IPS-18a (cell line): Measurements from ENCODE around the gene RFK.

Experiments
- H3K27ac ChIP-seq: one replicate; pipeline ENCODE4 v1.5.1; 2013; ENCODE audit warnings: low read length
- H3K27me3 ChIP-seq: one replicate; pipeline ENCODE4 v1.6.1; 2013; ENCODE audit warnings: mild to moderate bottlenecking, low read length; ENCODE audit not compliant: control insufficient read depth, insufficient read depth
- H3K36me3 ChIP-seq: one replicate; pipeline ENCODE4 v1.6.1; 2013; ENCODE audit warnings: low read depth, low read length; ENCODE audit not compliant: control insufficient read depth
- H3K4me1 ChIP-seq: one replicate; pipeline ENCODE4 v1.6.1; 2013; ENCODE audit warnings: low read depth, low read length; ENCODE audit not compliant: control insufficient read depth
- H3K4me3 ChIP-seq: one replicate; pipeline ENCODE4 v1.5.1; 2013; ENCODE audit warnings: low read length
- H3K9ac ChIP-seq: one replicate; pipeline ENCODE4 v1.6.1; 2013; ENCODE audit warnings: mild to moderate bottlenecking, low read length, moderate library complexity
- H3K9me3 ChIP-seq: one replicate; pipeline ENCODE4 v1.6.1; 2013; ENCODE audit warnings: low read depth, low read length; ENCODE audit not compliant: control insufficient read depth

The RFK gene

GRCh38 chr9:76405340-76405739, 11.1 kb upstream of the RFK start:
- H3K4me3 ChIP-seq = no peak overlapping the region

GRCh38 chr9:76404401-76404800, 10.2 kb upstream of the RFK start:
- H3K4me3 ChIP-seq = no peak overlapping the region
- H3K4me1 ChIP-seq = peaks cover 4% of the 10 kb centered on the region
- H3K27ac ChIP-seq = no peak overlapping the region
- H3K36me3 ChIP-seq = no peaks in the 10 kb centered on the region
- no peaks in the 10 kb centered on the region for H3K9me3 ChIP-seq
- H3K9ac ChIP-seq = no peak overlapping the region
- H3K27me3 ChIP-seq = no peaks in the 10 kb centered on the region

More at GRCh38 chr9:76405340-76405739, 11.1 kb upstream of the RFK start:
- H3K27me3 ChIP-seq = no peaks in the 10 kb centered on the region
- no peak overlapping the region for H3K27ac ChIP-seq
- H3K4me1 ChIP-seq = peaks cover 4% of the 10 kb centered on the region
- no peak overlapping the region for H3K9ac ChIP-seq
- H3K36me3 ChIP-seq = no peaks in the 10 kb centered on the region
- H3K9me3 ChIP-seq = no peaks in the 10 kb centered on the region

- H3K36me3 ChIP-seq = no peaks in the 10 kb centered on the region
- H3K27me3 ChIP-seq = no peaks in the 10 kb centered on the region
- H3K4me3 ChIP-seq = no peak overlapping the region
- no peak overlapping the region for H3K27ac ChIP-seq
- no peaks in the 10 kb centered on the region for H3K9me3 ChIP-seq
- H3K4me1 ChIP-seq = peaks cover 4% of the 10 kb centered on the region
- H3K9ac ChIP-seq = no peak overlapping the region
These were observed 9.1 kb upstream of the RFK start for GRCh38 chr9:76403352-76403751.

GRCh38 chr9:76401580-76402354, 7.5 kb upstream of the RFK start:
- Histone ChIP-seq H3K4me3 (no peak overlapping the region), H3K9me3 (no peaks in the 10 kb centered on the region), H3K27ac (no peak overlapping the region), H3K9ac (no peak overlapping the region), H3K27me3 (no peaks in the 10 kb centered on the region), H3K4me1 (peaks cover 4% of the 10 kb centered on the region), H3K36me3 (no peaks in the 10 kb centered on the region)

- Histone ChIP-seq H3K4me3 (no peak overlapping the region), H3K27me3 (no peaks in the 10 kb centered on the region), H3K27ac (no peak overlapping the region), H3K4me1 (peaks cover 4% of the 10 kb centered on the region), H3K9me3 (no peaks in the 10 kb centered on the region), H3K9ac (no peak overlapping the region), H3K36me3 (no peaks in the 10 kb centered on the region)
These were observed 7.0 kb upstream of the RFK start for GRCh38 chr9:76401176-76401575.

- peaks cover 4% of the 10 kb centered on the region for H3K4me1 ChIP-seq
- no peak overlapping the region for H3K4me3 ChIP-seq
- H3K36me3 ChIP-seq = no peaks in the 10 kb centered on the region
- no peak overlapping the region for H3K9ac ChIP-seq
- H3K27me3 ChIP-seq = no peaks in the 10 kb centered on the region
- H3K27ac ChIP-seq = no peak overlapping the region
- no peaks in the 10 kb centered on the region for H3K9me3 ChIP-seq
These were observed 6.4 kb upstream of the RFK start for GRCh38 chr9:76400534-76401096.

- peaks cover 4% of the 10 kb centered on the region for H3K4me1 ChIP-seq
- H3K9ac ChIP-seq = no peak overlapping the region
- H3K27ac ChIP-seq = no peak overlapping the region
- H3K36me3 ChIP-seq = no peaks in the 10 kb centered on the region
- no peak overlapping the region for H3K4me3 ChIP-seq
- H3K9me3 ChIP-seq = no peaks in the 10 kb centered on the region
- no peaks in the 10 kb centered on the region for H3K27me3 ChIP-seq
These were observed 5.6 kb upstream of the RFK start for GRCh38 chr9:76399856-76400255.

- H3K9me3 ChIP-seq = no peaks in the 10 kb centered on the region
- H3K36me3 ChIP-seq = no peaks in the 10 kb centered on the region
- peaks cover under 1% of the 10 kb centered on the region for H3K4me1 ChIP-seq
- no peak overlapping the region for H3K4me3 ChIP-seq
- H3K27me3 ChIP-seq = no peaks in the 10 kb centered on the region
- no peak overlapping the region for H3K27ac ChIP-seq
- H3K9ac ChIP-seq = no peak overlapping the region
These were observed 2.4 kb upstream of the RFK start for GRCh38 chr9:76396597-76396996.

GRCh38 chr9:76396144-76396543, 1.9 kb upstream of the RFK start:
- H3K4me1 ChIP-seq = no peaks in the 10 kb centered on the region
- H3K36me3 ChIP-seq = no peaks in the 10 kb centered on the region
- H3K27ac ChIP-seq = no peak overlapping the region
- no peak overlapping the region for H3K9ac ChIP-seq
- H3K9me3 ChIP-seq = no peaks in the 10 kb centered on the region
- no peak overlapping the region for H3K4me3 ChIP-seq
- no peaks in the 10 kb centered on the region for H3K27me3 ChIP-seq

- peak overlapping the region; percentile 99 for H3K4me3 ChIP-seq
- H3K9ac ChIP-seq = no peak overlapping the region
- H3K9me3 ChIP-seq = no peaks in the 10 kb centered on the region
- H3K4me1 ChIP-seq = no peaks in the 10 kb centered on the region
- no peaks in the 10 kb centered on the region for H3K27me3 ChIP-seq
- no peak overlapping the region for H3K27ac ChIP-seq
- no peaks in the 10 kb centered on the region for H3K36me3 ChIP-seq
These were observed 1.2 kb upstream of the RFK start for GRCh38 chr9:76395381-76395780.

- Histone ChIP-seq H3K4me3 (peak overlapping the region; percentile 99), H3K9ac (peak overlapping the region; percentile 97), H3K36me3 (no peaks in the 10 kb centered on the region), H3K4me1 (no peaks in the 10 kb centered on the region), H3K9me3 (no peaks in the 10 kb centered on the region), H3K27me3 (no peaks in the 10 kb centered on the region), H3K27ac (peak overlapping the region; percentile 79)
These were observed 680 bp upstream of the RFK start for GRCh38 chr9:76394960-76395252.

- Histone ChIP-seq H3K27ac (no peak overlapping the region), H3K36me3 (peaks cover 11% of the 10 kb centered on the region), H3K4me3 (no peak overlapping the region), H3K4me1 (no peaks in the 10 kb centered on the region), H3K9me3 (no peaks in the 10 kb centered on the region), H3K9ac (no peak overlapping the region), H3K27me3 (no peaks in the 10 kb centered on the region)
These were observed 3.6 kb downstream of the RFK start for GRCh38 chr9:76390656-76391055.
